ENCODE results near the gene COPZ1. TPM values are rescaled to one million over a fixed set of nuclear protein-coding genes. Genes with fewer than 3 reads are reported as not detected.

COPZ1 gene
- total RNA-seq, 1 donor from 2014 or later, result 219 TPM

- Histone ChIP-seq H3K9ac (no peak overlapping the region), H3K4me2 (no peak overlapping the region), H2AFZ (replicated peaks) (no peak overlapping the region), H3K4me3 (no peak overlapping the region), H4K20me1 (ENCODE audit: low read depth) (peaks cover 78% of the 10 kb centered on the region), H3K27ac (no peak overlapping the region), H3K36me3 (no peaks in the 10 kb centered on the region), H3K27me3 (peaks cover 4% of the 10 kb centered on the region), H3K9me3 (ENCODE audit: low read depth) (no peaks in the 10 kb centered on the region), H3F3A (ENCODE audit: low read depth) (peaks cover 10% of the 10 kb centered on the region), H3K4me1 (peaks cover 19% of the 10 kb centered on the region), H3K79me2 (ENCODE audit: low read depth) (peaks cover 11% of the 10 kb centered on the region)
- Mint-ChIP-seq H3K4me1 (peaks cover 34% of the 10 kb centered on the region), H3K36me3 (peaks cover 18% of the 10 kb centered on the region), H3K9me3 (no peaks in the 10 kb centered on the region), H3K27me3 (ENCODE audit: insufficient read depth, low read depth) (peaks cover 5% of the 10 kb centered on the region), H3K27ac (peak overlapping the region; percentile 57), H3K4me3 (no peak overlapping the region)
- DNase-seq (ENCODE audit: low spot score), result no peak
- TF ChIP-seq CTCF (IDR thresholded peaks at IDR 0.05) (no peak), EZH2 (IDR thresholded peaks at IDR 0.05) (no peak), EZH2phosphoT487 (IDR thresholded peaks at IDR 0.05) (no peak)
These were observed 49.8 kb downstream of the COPZ1 start for GRCh38 chr12:54374562-54375258.

- Histone ChIP-seq H3K4me1 (peaks cover 16% of the 10 kb centered on the region), H3F3A (ENCODE audit: low read depth) (peaks cover 15% of the 10 kb centered on the region), H4K20me1 (ENCODE audit: low read depth) (peaks cover 79% of the 10 kb centered on the region), H3K79me2 (ENCODE audit: low read depth) (peaks cover 11% of the 10 kb centered on the region), H2AFZ (replicated peaks) (no peak overlapping the region), H3K27ac (no peak overlapping the region), H3K27me3 (no peaks in the 10 kb centered on the region), H3K9ac (no peak overlapping the region), H3K9me3 (ENCODE audit: low read depth) (no peaks in the 10 kb centered on the region), H3K36me3 (no peaks in the 10 kb centered on the region), H3K4me2 (no peak overlapping the region), H3K4me3 (no peak overlapping the region)
- H3K36me3 Mint-ChIP-seq, result peaks cover 18% of the 10 kb centered on the region
- no peak overlapping the region for H3K4me3 Mint-ChIP-seq
- peaks cover 38% of the 10 kb centered on the region for H3K4me1 Mint-ChIP-seq
- TF ChIP-seq EZH2 (IDR thresholded peaks at IDR 0.05) (no peak), EZH2phosphoT487 (IDR thresholded peaks at IDR 0.05) (no peak), CTCF (IDR thresholded peaks at IDR 0.05) (no peak)
- peaks cover 5% of the 10 kb centered on the region for H3K27me3 Mint-ChIP-seq (ENCODE audit: insufficient read depth, low read depth)
- H3K27ac Mint-ChIP-seq, result peak overlapping the region; percentile 63
- no peaks in the 10 kb centered on the region for H3K9me3 Mint-ChIP-seq
- DNase-seq (ENCODE audit: low spot score), result no peak
These were observed 50.3 kb downstream of the COPZ1 start for GRCh38 chr12:54375259-54375579.

- no peak for DNase-seq (ENCODE audit: low spot score)
- peaks cover 35% of the 10 kb centered on the region for H3K4me1 Mint-ChIP-seq
These were observed 51.7 kb downstream of the COPZ1 start for GRCh38 chr12:54376596-54376995.

More at GRCh38 chr12:54376596-54376995, 51.7 kb downstream of the COPZ1 start:
- TF ChIP-seq CTCF (IDR thresholded peaks at IDR 0.05), result no peak
- no peak for TF ChIP-seq EZH2 (IDR thresholded peaks at IDR 0.05)
- no peak for TF ChIP-seq EZH2phosphoT487 (IDR thresholded peaks at IDR 0.05)
- H3K27me3 Mint-ChIP-seq (ENCODE audit: insufficient read depth, low read depth), result peaks cover 5% of the 10 kb centered on the region
- Histone ChIP-seq H3K4me1 (peaks cover 10% of the 10 kb centered on the region), H3K36me3 (no peaks in the 10 kb centered on the region), H4K20me1 (ENCODE audit: low read depth) (peaks cover 75% of the 10 kb centered on the region), H3K79me2 (ENCODE audit: low read depth) (peaks cover 11% of the 10 kb centered on the region), H3K9me3 (ENCODE audit: low read depth) (no peaks in the 10 kb centered on the region), H3K9ac (no peak overlapping the region), H3K4me3 (no peak overlapping the region), H3F3A (ENCODE audit: low read depth) (peaks cover 17% of the 10 kb centered on the region), H2AFZ (replicated peaks) (no peak overlapping the region), H3K27ac (no peak overlapping the region), H3K4me2 (no peak overlapping the region), H3K27me3 (no peaks in the 10 kb centered on the region)
- no peaks in the 10 kb centered on the region for H3K9me3 Mint-ChIP-seq
- H3K36me3 Mint-ChIP-seq, result peaks cover 18% of the 10 kb centered on the region
- peak overlapping the region; percentile 19 for H3K4me3 Mint-ChIP-seq
- H3K27ac Mint-ChIP-seq, result no peak overlapping the region
